HG02852 (cell line): ENCODE measurements around the gene LYPLAL1.
"Not testable (repeated sequence)": the region's sequence is repeated elsewhere in the genome, so short reads cannot be mapped to it uniquely, and the experiment has no call there.

Experiments
- ATAC-seq: cut with Tn5 transposase; IDR thresholded peaks from one replicate; pipeline ENCODE4 v1.9.1; 2021; ENCODE audit warnings: mild to moderate bottlenecking, moderate library complexity; ENCODE audit not compliant: unreplicated experiment

The LYPLAL1 gene

DNA sequence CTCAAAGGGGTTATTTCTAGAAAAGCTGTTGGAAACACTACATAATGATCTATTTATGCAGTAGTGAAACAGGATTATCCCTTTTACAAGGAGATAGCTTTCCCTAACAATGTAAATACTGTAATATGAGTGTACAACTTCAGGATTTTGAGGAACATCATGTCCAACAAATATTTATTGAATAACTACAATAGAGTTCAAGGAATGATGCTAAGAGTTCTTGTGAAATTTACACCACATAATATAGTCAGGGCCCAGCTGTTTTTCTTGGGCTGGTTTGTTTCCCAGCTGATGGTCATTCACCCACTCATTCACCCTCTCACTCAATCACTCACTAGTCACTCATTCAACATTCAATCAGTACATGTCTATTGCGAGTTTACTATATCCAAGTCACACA, 12.3 kb upstream of the LYPLAL1 start:
- ATAC-seq = no peak

DNA sequence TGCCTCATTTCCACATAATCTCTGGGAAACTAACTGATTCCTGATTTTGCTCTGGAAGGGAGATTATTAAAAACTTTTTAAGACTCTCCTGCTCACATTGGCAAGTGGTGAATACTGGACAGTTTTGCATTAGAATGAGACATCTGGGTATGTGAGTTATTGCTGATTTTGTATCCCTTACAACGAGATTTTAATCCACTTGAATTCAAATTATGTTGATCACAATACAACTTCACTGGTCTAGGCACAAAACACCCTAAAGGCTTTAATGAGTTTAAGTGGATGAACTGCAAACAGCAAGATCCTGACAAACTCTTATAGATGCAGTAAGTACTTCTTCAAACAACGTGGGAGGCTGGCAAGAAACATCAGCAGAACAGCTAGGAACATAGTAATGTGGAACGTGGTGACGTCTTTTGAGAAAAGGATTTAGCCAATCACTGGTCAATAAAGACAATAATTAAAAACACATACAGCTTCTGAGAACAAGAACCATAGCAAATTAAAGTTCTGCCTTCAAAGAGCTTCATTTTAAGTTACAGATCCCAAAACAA, 10.2 kb upstream of the LYPLAL1 start:
- ATAC-seq = no peak

DNA sequence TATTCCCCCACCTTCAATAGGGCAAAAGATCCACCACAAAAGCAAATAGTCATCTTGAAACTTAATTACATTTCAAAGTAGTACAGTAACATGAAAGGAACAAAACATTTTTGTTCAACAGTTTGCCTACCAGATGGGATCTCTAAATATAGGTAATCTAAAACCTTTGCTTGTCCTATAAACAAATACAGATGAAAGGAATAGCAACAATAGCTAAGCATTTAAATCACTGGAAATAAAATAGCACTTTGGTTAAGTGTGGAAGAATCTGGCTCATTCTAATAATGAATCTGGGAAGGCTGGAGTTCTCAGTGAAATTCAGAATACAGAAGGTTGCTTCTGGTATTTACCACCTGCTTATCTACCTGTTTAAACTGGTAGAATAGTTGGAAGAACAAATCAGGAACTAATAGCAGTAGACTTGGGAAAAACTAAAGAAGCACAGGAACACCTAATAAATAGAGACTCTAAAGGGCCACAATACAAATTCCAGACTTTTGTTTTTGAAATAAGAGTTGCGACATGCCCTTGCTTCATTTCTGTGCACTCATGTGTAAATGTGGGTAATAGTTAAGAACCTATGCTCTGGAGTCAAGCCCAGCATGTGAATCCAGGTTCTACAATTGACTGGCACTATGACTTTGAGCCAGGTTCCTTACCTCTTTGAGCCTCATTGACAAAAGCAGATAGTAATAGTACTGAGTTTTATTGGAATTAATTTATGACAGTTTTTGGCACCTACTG, 2.3 kb upstream of the LYPLAL1 start:
- ATAC-seq = no peak

DNA sequence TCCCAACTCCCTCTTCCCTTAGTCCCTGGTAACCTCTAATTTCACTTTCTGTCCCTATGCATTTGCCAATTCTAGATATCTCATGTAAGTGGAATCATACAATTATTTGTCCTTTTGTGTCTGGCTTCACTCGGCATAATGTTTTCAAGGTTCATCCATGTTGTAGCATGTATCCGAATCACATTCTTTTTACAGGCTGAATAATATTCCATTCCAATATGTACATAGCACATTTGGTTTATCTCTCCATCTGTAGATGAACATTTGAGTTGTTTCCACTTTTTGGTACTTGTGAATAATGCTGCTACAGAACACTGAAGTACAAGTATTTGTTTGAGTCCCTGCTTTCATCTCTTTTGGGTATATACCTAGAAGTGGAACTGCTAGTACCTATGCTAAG, 857 bp upstream of the LYPLAL1 start:
- no peak for ATAC-seq

DNA sequence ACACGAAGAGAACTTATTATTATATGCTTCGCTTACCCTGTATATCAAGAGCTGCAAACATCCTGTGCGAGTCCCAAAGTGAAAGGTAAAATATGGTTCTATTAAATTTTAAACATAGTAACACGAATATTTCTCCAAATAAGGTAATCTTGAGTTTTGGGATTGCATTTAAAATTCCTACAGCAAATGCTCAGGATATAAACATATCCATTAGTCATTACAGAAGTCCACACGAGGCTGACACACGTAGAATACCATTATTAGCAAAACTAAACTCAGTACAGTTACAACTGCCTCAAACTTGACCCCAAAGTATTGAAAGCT, 282 bp upstream of the LYPLAL1 start:
- peak; percentile 0 for ATAC-seq

DNA sequence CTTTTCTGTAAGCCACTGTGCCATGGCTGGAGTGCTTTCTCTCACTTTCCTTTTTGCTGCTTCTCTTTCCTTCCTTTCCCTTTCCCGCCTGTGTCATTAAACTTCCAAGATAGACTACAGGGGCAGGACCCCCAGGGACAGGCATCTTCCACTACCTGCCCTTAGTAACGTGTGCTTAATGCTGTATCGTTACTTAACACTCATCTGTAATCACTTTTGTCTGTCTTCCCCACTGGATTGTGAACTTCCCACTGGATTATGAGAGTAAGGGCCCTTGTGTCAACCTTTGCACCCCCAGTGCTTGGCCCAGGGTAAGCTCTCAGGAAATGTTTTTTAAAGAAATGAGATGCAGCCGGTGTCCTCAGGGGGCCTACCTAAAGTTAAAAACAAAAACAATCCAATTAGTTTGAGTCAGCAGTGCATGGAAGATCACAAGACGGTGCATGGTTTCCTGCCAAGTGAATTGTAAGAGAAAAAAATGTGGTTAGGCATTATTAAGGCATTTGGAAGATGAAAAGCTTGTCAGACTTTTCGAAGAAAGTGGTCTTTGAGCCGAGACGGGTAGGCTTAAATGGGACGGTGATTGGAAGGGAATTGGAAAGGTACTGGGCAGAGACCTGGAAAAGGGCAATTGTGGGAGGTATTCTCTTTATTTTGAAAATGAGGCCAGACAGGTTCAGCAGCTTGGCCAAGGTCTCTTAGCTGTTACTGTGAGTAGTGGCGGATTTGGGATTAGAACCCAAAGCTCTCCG, 958 bp downstream of the LYPLAL1 start:
- peak; percentile 30 for ATAC-seq

DNA sequence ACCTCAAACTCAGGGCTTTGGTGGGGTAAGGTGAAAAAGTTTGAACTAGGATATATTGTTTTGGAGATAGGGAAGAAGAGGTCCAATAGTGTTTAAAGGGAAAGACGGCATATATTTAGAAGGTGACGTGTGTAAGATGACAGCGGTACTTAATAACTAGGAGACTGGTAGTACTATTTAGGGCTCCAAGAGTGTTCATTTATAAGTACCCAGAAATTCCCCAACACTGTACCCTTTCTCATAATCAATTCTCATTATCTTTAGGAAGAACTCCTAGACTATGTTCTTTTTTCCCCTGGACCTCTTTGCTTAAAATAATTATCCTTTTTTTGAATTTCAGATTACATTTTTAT, 1.5 kb downstream of the LYPLAL1 start:
- ATAC-seq = no peak

DNA sequence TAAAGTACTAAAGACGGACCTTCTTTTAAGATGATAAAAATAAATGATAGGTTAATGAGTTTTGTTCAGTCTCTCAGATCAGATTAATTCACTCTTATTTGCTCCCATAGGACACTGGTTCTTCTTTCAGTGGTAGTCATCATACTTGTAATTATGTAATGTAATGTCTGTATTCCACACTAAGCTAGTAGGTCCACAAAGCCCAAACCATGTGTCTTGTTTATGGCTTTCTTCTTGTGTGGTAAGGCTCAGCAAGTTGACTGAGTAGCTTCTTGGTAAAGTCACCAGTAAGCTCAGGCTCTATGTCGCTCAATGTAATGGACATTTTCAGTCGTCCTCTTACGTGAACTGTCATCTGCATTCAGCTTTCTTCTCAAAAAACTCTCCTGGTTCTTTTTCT, 2.5 kb downstream of the LYPLAL1 start:
- no peak for ATAC-seq

DNA sequence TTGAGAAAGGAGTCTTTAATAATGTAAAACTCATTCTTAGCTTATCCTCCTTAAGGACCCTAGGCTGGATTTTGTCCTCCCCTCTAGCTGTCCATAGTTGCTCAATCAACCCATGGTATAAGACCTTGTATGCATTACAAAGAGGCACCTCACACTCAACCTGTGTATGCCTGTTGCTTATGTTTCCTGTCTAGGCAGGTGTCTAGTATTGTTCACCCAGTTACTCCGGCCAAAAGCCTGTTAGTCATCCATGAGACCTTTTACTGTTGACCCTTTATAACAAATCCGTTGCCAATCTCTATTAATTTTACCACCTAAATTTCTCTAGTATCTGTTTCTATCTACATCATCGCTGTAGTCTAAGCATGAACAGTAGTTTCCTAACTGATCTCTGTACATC, 3.7 kb downstream of the LYPLAL1 start:
- peak; percentile 30 for ATAC-seq

DNA sequence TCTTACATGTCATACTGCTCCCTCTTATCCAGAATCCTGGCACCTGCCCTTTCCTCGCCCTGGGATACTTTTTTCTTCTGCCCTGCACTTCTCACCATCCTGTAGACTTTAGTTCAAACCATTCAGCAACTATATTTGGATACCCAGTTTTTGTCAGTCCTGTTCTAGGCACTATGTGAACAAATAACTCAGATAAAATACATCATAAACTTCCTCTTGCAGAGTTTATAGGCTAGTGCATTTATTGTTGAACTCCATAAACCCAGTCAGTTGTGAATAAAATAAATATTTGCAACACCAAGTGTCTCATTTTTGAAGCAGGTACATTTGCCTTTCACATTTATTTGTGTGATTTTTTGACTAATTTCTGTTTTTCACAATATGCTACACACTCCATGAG, 4.3 kb downstream of the LYPLAL1 start:
- no peak for ATAC-seq

DNA sequence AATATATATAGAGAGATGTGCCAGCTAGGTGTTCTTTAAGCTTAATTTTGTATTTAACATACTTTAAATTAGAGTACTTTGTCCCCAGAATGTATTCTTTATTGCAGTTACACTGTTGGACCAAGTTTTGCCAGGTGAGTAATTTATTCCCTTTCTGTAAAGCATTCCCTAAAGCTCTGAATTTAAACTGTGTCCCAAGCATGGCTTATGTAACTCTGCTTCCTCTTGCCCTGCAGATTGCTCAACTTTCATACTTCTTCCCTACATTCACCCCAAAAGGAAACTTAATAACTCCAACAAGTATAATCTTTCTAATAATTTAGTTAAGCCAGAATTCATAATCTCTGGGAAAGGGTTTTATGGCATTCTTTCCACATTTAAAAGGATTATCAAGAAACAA, 5.6 kb downstream of the LYPLAL1 start:
- ATAC-seq = no peak

DNA sequence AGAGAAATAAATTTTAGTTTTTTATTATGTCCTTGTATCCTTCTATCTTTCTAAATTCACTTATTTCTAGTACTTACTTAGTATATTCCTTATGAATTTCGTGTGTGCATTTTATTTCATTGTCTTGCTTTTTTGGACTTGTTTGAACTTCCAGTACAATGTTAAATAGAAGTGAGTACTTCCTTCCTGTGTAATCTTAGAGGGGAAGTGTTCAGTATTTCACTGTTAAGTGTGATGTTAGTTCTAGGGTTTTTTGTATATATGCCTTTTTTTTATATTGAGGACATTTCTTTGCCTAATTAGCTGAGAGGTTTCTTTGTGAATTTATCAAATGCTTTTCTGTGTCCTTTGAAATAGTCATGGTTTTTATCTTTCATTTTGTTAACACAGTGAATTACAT, 10.7 kb downstream of the LYPLAL1 start:
- ATAC-seq = no peak

DNA sequence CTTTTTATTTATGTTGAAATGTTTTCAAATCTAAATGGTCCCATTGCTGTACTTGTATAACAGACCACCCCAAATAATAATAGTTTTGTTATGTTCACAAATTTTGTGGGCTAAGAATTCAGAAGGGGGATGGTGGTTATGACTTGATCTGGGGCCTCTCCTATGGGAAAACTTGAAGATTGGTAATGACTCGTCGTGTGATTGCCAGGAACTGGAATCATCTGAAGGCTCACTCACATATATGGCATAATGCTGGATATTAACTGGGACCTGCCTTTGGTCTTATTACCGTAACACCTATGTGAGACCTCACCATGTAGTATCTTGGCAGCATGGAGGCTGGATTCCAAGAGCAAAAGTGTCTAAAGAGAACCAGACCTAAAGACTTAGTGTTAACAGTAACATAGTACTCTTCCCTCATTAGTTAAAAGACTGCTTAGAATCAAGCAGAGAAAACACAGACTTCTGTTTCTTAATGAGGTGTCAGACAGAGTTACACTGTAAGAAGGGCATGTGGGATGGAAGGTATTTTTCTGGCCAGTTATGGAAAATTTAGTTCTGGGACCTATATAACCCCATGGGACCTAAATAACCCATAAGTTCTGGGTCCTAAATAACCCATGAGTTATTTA, 11.9 kb downstream of the LYPLAL1 start:
- ATAC-seq = no peak

DNA sequence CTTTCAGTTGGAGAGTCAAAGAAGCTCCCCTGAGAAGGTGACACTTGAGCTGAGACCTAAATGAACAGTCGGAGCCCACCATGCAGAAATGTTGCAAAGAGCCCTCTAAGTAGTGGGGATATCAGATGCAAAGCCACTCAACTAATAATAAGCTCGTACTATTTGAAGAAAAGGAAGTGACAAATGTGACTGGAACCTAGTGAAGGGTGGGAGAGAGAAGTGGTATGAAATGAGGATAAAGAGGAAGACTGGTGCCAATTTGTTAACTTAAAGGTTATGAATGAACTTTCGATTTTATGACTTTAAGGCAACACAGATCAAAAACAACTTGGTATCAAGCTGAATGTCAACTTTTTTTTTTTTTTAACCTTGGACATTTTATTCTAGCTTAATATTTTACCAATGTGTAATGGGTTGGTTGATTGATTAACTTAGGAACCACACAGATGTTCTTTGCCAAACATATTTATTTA, 14.7 kb downstream of the LYPLAL1 start:
- no peak for ATAC-seq

DNA sequence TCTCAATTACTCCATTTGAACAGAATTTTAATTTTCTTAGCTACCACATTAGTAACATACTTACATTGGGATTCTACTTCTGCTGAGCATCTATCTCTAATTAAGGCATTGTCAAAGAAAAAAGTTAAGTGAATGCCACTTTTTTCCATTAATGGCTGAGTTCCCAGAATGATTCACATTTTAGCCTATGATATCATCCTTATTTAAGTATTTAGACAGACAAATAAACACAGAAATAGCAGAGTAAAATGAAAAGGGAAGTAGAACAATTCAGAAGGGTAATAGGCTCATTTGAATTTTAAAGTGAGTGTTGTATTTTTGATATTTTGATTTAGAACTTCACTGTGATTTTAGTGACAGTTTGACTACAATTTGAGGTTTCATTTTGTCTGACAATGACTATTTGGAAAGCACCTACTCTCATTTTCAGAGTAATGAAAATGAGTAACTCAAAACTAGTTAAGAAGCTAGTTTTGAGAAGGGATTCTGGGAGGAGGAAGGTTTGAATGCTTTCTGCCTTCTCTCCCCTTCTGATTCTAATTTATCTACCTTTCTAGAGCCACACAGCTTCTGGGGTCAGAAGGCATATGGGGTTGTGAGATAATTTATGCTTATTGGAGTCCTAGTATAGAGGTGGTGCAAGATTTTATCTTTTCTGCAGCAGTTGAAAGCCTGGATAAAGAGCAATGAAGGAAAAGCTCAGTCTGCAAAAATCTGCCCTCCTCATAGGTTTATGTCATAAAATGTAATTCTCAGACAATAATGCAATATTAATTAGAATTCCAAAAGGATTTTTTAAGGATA, 15.5 kb downstream of the LYPLAL1 start:
- peak; percentile 84 for ATAC-seq

DNA sequence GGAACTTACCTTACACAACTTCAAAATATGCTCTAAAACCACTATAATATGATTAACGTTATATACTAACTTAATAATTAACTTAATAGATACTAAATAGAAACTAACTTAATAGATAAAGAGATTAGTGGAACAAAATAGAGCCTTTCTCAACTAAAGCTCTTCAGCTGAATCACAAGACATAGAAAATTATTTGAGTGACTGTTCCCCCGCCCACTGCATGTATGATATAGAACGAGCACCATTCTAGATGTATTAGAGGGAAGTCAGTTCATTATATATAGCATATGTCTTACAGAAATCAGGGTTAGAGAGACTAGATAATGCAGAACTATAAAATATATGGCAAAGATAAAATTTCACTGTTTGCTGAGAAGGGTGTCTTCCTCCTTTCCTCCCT, 16.3 kb downstream of the LYPLAL1 start:
- no peak for ATAC-seq

DNA sequence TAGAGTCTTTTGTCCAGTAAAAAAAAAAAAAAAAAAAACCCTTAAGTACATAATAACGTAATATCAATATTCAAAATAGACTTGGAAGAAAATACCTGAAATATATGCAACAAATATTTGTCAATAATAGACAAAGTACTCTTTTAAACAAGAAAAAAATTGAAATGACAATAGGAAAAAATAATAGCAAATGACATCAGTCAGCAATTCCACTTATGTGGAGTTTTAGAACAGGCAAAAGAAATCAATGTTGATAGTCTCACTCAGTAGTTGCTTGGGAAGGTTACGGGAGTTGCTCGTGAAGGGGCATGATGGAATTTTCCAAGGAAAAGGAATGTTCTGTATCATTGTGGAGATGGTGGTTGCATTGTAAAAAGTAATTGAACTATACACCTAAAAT, 16.9 kb downstream of the LYPLAL1 start:
- ATAC-seq = no peak

DNA sequence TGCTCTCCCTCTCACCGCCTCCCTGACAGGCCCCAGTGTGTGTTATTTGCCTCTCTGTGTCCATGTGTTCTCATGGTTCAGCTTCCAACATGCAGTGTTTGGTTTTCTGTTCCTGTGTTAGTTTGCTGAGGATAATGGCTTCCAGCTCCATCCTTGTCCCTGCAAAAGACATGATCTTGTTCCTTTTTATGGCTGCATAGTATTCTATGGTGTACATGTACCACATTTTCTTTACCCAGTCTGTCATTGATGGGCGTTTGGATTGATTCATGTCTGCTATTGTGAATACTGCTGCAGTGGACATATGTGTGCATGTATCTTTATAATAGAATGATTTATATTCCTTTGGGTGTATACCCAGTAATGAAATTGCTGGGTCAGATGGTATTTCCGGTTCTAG, 22.2 kb downstream of the LYPLAL1 start:
- not testable (repeated sequence) for ATAC-seq

DNA sequence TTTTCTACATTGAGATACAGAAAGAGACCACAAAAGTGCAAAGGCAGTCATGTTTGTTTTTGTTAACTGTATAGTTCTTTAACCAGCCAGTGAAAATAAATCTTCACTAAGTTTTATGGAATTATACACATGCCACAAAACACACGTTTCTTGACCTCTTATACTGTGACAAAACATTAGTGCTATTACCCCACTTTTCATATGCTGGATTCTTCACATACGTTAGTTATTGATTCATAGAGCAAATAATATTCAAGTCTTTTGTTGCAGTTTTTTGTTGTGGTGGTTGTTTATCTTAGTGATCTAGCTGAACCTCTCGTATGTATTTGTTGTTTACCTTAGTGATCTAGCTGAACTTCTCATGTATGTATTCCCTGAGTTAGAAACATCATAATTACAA, 28.0 kb downstream of the LYPLAL1 start:
- no peak for ATAC-seq

DNA sequence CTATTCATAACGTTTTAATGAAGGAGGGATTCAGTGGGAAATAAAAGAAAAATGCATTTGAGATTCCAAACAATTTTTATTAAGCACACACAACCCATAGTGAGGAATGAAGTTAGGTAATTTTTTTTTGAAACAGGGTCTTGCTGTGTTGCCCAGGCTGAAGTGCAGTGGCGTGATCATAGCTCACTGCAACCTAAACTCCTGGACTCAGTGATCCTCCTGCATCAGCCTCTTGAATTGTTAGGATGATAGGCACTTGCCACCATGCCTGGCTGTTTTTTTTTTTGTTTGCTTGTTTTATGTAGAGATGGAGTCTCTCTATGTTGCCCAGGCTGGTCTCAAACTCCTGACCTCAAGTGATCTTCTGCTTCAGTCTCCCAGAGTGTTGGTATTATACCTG, 28.9 kb downstream of the LYPLAL1 start:
- ATAC-seq = no peak

DNA sequence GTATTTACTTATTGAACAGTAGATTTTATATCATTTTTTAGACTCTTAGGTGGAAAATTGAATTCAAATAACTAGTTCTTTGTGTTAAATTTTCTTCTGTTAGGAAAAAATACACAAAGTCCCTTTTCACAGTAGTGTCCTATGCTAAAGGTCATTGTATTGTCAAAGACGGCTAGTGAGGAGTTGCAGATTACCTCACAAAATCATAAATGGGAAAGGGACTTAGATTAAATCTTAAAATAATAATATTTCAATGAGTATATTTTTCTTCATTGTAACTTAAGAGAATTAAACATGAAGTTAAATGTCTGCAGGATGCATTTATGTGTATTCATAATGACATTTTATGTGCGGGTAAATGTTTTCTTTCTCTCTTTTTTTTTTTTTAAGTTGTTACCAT, 32.7 kb downstream of the LYPLAL1 start:
- no peak for ATAC-seq
